HG03442 (cell line): Measurements from ENCODE around the gene UBL4A.

ENCODE experiments used
- ATAC-seq: cut with Tn5 transposase; IDR thresholded peaks from one replicate; pipeline ENCODE4 v1.9.1; 2021; ENCODE audit warnings: mild to moderate bottlenecking, moderate library complexity; ENCODE audit not compliant: unreplicated experiment

UBL4A gene

DNA sequence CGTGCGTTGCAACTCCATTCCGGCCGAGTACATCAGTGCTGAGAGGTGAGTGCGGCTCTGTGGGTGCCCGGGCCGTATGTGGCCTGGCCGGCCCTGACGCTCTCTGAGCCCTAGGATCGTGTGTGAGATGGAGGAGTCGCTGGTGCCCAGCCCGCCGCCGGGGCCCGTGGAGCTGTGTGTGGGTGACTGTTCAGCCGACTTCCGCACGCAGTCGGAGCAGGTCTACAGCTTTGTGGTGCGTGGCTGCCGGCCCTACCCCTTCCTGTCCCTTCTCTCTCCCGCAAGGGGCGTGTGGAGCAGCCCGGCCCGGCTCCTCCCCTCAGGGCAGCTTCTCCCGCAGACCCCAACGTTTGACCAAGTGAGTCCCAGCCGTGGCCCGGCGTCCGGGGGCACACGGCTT is 20.4 kb downstream of the UBL4A start:
- ATAC-seq = no peak

DNA sequence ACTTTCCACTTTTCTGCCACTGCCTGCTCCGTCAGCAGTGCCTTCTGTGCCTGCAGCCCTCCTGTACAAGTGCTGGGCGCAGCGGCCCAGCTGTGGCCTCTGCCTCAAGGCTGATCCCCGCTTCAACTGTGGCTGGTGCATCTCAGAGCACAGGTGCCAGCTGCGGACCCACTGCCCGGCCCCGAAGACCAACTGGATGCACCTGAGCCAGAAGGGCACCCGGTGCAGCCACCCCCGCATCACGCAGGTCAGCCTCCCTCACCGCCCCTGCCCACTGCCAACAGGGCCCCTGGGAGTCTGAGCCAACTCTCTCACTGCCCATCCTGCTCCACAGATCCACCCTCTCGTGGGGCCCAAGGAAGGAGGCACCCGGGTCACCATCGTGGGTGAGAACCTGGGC is 20.8 kb downstream of the UBL4A start:
- no peak for ATAC-seq

DNA sequence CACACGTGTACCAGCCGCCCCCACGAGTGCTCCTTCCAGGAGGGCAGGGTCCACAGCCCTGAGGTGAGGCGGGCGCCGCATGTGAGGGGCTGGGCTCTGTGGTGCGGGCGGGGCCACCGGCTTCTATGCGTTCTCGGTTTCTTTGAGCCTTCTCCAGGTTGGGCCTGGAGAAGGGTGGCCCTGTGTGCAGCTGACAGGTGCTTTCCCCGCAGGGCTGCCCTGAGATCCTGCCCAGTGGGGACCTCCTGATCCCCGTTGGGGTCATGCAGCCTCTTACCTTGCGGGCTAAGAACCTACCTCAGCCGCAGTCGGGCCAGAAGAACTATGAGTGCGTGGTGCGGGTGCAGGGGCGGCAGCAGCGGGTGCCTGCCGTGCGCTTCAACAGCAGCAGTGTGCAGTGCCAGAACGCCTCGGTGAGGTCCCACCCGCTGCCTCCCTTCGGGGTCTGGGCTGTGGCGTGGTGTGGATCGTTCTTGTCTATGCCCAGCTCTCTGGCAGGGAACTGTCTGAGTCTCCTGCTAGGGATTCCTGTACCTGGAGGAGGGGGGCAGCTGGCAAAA is 21.5 kb downstream of the UBL4A start:
- ATAC-seq = no peak

DNA sequence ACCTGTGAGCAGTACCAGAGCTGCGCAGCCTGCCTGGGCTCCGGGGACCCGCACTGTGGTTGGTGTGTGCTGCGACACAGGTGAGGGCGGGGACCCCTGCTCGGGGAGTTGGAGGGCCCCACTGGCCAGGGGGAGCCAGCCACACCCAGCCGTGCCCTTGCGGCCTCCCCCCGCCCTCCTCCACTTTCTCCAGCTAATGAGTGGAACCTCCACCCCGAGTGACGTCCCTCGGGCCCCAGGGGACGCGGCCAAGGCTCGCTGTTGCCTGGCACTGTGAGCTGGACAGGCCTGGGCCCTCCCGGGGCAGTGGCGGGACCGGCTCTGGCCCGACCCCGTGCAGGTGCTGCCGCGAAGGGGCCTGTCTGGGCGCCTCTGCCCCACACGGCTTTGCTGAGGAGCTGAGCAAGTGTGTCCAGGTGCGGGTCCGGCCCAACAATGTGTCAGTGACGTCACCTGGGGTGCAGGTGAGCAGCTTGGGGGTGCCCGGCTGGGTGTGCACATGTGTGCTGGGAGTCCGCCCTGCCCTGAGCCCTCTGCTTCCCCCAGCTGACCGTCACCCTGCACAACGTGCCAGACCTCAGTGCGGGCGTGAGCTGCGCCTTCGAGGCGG is 22.7 kb downstream of the UBL4A start:
- ATAC-seq = no peak

DNA sequence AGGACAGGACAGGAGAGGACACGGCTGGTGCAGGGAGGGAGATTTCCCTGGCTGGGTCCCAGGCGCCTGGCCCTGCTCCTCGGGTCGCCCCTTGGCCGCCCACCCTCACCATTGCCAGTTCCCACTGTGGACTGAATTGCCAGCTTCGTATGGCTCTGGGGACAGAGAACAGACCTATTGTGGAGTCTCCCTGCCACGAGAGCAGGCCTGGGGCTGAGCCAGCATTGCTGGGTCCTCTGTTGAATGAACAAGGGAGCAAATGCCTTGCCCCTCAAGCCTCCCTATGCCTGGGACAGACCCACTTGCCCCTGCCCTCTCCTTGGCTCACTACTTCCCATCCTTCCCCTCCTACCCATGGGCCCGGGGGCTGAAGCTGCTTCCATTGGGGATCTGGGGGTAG is 24.0 kb downstream of the UBL4A start:
- ATAC-seq = no peak

DNA sequence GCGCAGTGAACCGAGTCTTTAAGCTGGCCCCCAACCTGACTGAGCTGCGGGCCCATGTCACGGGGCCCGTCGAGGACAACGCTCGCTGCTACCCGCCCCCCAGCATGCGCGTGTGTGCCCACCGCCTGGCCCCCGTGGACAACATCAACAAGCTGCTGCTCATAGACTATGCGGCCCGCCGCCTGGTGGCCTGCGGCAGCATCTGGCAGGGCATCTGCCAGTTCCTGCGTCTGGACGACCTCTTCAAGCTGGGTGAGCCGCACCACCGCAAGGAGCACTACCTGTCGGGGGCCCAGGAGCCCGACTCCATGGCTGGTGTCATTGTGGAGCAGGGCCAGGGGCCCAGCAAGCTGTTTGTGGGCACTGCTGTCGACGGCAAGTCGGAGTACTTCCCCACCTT is 26.1 kb downstream of the UBL4A start:
- no peak for ATAC-seq

DNA sequence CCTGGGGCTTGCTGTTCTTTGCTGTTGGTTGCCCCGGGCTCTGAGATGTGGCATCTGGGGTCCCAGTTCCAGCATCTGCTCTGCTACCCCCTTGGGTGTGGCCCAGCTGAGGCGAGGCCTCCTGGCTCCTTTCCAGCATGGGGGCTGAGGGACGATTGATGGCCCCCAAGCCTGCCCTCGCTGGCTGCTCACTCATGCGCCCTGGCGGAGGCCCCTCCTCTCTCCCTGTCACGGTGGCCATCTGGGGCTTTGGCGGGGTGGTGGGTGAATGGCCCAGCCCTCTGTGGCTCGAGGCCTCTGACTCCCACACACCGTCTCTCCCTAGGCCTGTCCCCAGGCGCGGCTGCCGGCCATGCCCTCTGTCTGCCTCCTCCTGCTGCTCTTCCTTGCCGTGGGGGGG is 26.6 kb downstream of the UBL4A start:
- ATAC-seq = no peak

DNA sequence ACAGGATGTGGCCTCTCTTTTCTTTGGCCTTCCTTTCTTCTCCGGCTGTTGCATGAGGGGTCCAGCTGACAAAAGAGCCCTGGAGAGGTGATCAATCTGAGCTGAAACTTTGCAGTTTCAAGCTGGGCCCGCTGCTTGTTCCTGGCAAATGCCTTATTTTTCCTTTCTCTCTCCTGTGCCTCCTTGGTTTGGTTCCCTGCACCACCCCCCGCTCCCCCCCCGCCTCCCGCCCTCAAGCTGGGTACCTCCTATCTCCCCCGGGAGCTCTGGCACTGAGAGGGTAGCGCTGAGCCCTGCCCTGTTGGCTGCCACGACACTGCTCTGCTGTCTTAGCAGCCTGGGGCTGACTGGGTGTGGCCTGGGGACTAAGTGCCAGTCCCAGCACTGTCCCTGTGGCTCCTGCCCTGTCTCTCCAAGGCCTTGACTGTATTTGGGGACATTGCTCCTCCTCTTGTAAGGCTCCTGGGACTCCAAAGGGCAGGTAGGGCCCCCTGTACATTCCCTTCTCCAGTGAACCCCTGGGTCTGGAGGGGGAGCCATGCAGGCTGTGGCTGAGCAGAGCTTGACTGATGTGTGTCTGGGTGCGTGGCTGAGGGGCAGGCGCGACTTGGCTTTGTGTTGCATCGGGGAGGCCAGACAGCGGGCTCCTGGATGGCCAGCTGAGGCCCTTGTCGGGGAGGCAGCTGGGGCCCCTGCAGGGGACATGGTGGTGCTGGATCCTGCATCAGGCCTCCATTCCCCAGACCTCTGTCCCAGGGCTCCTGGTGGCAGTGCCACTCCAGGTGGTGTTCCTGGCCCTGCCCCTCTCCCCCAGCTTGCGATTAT is 27.2 kb downstream of the UBL4A start:
- ATAC-seq = no peak

DNA sequence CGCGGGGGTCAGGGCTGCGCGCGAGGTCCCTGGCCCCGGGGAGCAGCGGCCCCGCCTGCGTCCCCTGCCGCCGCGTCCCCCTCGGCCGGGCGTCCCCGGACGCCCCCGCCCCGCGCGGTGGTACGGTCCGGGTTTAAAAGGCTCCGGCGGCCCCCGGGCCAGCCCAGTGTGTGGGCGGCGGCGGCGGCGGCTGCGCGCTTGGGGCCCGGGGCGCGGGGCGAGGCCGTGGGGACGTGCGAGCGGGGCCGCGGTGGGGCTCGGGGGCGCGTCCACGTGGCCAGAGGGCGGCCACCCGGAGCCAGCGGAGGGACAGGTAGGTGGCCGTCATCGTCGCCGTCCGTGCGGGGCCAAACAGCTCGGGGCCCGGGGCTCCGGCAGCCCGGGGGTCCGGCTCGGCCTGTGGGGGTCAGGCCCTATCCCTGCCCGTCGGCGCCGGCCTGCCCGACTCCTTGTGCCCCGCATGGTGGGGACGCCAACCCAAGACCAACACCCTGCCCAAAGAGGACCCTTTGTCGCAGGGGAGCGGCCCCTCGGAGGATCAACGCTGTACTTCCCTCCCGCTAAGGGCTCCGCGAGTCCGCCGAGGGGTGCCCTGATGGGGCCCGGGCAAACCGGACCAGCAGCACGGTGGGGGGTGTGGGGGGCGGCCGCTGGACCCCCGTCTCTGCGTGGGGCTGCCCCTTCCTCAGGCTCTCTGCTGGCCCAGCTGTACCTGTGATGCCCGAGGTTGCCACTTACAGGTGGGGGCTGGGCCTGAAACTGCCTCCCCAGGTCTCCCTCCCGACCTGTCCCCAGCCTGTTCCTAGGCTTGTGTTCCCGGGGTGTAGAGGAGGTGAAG is 28.1 kb downstream of the UBL4A start, which contains the start of gene PLXNA3:
PLXNA3 (plus strand) TSS at position 166 of the 838 bp plus-strand sequence. CDS start 1,903 bp downstream, outside the sequence.
- ATAC-seq = peak; percentile 56

DNA sequence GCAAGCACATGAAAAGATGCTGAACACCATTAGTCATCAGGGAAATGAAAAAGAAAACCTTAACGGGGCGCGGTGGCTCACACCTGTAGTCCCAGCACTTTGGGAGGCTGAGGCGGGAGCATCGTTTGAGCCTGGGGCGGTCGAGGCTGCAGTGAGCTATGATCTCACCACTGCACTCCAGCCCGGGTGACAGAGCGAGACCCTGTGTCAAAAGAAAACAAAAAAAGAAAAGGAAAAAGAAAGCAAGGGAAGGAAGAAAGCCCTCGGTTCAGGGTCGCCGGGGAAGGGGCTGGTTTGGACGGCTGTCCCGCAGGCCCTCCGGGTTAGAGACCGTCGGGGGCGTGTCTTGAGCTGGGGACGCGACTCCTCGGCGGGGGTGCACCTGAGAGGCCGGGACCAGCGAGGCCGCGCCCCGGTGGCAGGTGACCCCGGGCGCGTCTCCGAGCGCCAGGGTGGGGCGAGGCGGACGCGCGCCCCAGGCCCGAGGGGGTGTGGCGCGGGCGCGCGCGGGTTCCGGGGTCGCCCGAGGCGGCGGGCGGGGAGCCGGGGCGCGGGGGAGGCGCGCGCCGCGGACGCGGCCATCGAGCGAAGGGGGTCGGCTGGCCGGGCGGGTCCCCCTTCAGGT is 28.8 kb downstream of the UBL4A start:
- ATAC-seq = peak; percentile 34

DNA sequence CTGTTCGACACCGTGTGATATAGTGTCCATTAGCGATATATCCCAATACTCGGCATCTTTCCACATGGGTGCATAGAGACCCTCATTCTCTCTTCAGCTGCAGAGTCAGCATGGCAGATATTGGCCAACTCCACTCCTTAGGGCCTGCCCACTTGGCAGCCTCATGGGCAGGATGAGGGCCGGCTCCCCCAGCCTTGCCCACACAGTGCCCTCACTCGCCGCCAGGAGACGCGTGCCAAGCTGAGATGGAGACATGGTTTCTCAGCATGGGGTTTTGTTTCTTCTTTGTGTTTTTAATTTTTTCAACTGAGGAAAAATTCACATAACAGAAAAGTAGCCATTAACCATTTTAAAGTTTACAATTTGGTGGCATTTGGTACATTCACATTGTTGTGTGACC is 33.6 kb downstream of the UBL4A start:
- ATAC-seq = no peak

DNA sequence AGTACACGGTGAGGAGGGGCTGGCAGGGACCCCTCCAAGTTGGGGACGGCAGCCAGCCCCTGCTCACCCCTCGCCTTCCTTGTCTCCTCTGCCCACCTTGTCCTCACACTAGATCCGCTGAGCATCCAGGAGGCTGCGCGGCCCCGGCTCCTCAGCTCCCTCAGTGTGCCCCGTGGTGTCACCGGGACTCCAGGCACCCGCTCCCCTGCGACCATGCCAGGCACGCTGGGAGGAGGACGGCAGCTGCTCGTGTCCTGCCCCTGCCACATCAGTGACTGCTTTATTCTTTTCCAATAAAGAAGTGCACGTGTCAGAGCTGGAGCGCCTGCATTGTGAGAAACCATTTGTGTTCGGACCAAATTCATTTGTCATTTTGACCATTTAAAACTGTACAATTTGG is 36.1 kb downstream of the UBL4A start:
- no peak for ATAC-seq

DNA sequence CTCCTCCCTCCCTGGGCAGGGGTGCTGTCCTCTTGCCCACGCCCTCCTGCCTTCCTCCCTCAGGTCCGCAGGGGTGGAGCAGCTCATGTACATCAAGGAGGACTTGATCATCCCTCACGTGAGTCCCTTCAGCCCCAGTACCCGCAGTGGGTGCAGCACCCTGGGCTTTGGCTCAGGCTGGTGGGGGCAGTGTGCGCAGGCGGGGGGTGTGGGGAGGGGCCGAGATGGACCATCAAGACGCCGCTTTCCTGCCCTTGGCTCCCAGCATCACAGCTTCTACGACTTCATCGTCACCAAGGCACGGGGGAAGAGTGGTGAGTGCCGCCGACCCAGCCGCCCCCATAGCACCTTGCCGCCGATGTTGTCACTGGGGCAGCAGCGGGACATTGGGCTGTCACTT is 36.8 kb downstream of the UBL4A start:
- ATAC-seq = no peak

DNA sequence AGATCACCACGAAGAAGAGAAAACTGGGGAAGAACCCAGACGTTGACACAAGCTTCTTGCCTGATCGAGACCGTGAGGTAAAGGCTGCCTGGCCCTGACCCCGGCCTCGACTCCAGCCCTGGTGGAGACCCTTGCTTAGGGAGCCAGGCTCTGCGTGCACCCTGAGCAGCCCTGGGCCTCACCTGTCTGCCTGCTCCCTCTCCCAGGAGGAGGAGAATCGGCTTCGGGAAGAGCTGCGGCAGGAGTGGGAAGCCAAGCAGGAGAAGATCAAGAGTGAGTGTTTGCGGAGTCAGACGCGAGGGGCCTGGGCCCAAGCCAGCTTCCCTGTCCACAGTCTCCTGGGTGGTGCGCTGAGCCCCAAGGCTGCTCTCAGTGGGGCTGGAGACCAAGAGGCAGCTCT is 37.9 kb downstream of the UBL4A start:
- ATAC-seq = no peak

DNA sequence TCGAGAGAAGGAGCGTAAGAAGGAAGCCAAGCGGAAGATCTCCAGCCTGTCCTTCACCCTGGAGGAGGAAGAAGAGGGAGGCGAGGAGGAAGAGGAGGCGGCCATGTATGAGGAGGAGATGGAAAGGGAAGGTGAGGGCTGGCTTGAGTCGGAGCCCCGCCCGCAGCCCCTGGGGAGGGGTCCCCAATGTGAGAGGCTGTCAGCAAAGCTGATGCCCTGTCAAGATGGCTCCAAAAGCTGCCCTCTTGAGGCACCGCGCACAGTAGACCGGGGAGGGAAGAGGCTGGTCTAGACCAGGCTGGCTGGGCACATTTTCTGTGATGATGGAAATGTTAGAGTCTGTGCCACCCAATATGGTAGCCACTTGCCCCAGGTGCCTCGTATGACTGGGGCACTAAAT is 40.0 kb downstream of the UBL4A start:
- ATAC-seq = no peak

DNA sequence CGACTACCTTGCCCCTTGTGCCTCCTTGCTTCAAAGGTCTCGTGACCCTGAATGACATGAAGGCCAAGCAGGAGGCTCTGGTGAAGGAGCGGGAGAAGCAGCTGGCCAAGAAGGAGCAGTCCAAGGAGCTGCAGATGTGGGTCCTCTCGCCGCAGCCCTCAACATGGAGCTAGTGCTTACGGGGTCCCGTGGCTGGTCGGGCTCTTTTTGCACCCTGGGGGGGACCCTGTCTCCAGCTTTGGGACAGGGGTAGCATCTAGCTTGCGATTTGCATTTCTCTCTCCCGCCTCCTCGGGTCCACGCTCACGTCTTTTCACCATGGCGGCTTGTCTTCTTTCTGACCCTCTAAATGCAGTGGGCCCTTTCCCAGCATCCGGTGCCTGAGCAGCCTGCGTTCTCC is 40.6 kb downstream of the UBL4A start:
- no peak for ATAC-seq

DNA sequence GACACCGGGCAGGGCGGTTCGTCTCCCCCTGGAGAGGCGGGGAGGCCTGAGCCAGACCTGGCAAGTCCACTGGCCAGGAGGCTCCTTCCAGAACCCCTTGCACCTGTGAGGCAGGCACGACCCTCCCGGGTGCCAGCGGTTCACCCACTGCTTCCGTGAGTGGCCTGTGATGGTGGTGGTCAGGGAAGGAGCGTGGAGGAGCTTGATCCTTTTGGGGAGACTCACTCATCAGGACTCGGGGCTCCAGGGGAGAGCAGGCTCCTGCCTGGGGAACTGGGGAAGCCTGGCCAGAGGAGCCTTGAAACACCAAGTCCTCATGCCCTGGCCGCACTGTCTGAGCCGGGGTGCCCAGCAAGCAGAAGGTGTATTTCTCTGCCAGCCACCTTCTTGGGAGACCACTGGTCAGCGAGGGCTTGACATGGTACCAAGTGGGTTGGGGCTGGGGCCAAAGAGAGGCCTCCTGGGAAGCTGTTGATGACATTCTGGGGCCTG is 41.6 kb downstream of the UBL4A start:
- ATAC-seq = no peak

DNA sequence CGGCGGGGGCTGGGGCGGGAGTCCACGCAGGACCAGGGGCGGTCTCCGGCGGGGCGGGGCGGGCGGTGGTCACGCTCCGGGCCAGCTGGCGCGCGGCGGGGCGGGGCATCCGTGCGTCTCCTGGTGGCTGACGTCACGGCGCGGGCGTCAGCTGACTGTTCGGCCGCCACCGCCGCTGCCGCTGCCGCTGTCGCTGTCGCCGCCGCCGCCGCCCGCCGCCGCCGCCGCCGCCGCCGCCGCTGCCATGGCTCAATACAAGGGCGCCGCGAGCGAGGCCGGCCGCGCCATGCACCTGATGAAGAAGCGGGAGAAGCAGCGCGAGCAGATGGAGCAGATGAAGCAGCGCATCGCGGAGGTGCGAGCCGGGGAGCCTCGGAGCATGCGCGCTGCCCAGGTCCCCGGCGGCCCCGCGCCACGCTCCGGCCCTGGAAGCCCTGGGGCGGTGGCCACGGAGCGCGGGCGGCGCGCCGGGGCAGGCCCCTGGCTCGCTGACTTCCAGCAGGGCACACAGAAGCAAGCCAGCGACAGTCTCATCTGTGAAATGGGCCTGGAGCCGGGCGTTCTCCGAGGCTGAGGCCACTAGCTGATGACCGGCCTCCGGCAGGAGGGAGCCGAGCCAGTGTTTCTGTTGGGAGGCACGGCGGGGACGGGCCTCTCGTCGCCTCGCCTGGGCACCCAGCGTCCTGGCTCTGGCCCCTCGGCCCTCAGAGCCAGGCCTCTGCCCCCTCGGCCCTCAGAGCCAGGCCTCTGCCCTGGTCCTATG is 42.2 kb downstream of the UBL4A start, which contains the start of gene FAM50A:
FAM50A (plus strand) TSS at position 150 of the 763 bp plus-strand sequence; CDS start at position 245, 95 bp downstream.
- ATAC-seq = peak; percentile 79

DNA sequence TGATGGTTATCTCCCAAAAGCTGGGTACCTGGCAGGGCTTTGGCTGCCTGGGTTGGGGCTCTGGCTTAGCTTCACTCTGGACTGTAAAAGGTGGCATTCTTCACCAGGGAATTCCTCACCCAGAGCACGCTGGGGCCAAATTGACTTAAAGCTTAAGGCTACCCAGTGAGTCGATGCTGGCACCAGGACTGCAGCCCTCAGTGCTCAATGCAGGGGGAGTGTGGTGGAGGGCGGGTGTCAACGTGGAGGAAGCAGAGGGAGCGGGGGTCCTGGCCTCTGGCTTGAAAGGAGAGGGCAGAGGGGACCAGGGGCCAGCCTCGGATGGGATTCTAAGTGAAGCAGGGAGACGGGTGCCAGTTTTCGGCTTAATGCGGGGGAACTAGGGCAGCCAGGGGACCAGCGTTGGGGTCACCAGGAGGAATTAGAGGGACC is 42.9 kb downstream of the UBL4A start:
- no peak for ATAC-seq
